Pulmonary artery endothelial cell (primary cell): ENCODE measurements around the gene KCNAB1. TPM values are rescaled to one million over a fixed set of nuclear protein-coding genes. Genes with fewer than 3 reads are reported as not detected.
"Not testable (repeated sequence)": the region's sequence is repeated elsewhere in the genome, so short reads cannot be mapped to it uniquely, and the experiment has no call there.

Experiments used
- DNase-seq: peaks from one replicate; pipeline ENCODE4 v3.0.0-alpha.2; 2011; ENCODE audit warnings: low read depth, low spot score
- total RNA-seq: library from RNA; depleted of rRNA; stranded (reverse); fragments of >200 nt; gene quantifications from 2 replicates; pipeline ENCODE4 v1.2.3, GENCODE V29; 2014

KCNAB1 gene
- total RNA-seq, 1 donor from 2014 or later, result 0.40 TPM

- no peak for DNase-seq
These were observed 144.4 kb downstream of the KCNAB1 start for GRCh38 chr3:156264771-156265170.

GRCh38 chr3:156271508-156271907 lies 151.1 kb downstream of the KCNAB1 start:
- DNase-seq, result no peak

- DNase-seq, result no peak
These were observed 151.8 kb downstream of the KCNAB1 start for GRCh38 chr3:156271995-156272719.

- DNase-seq, result no peak
These were observed 152.8 kb downstream of the KCNAB1 start for GRCh38 chr3:156273111-156273694.

GRCh38 chr3:156274791-156275190 lies 154.4 kb downstream of the KCNAB1 start:
- no peak for DNase-seq

GRCh38 chr3:156284637-156285036 lies 164.3 kb downstream of the KCNAB1 start:
- DNase-seq, result not testable (repeated sequence)

- DNase-seq, result no peak
These were observed 165.2 kb downstream of the KCNAB1 start for GRCh38 chr3:156285626-156286025.

- no peak for DNase-seq
These were observed 170.5 kb downstream of the KCNAB1 start for GRCh38 chr3:156290924-156291271.

- DNase-seq, result no peak
These were observed 171.1 kb downstream of the KCNAB1 start for GRCh38 chr3:156291272-156292123.

- no peak for DNase-seq
These were observed 173.2 kb downstream of the KCNAB1 start for GRCh38 chr3:156293566-156293965.

- no peak for DNase-seq
These were observed 177.2 kb downstream of the KCNAB1 start for GRCh38 chr3:156297582-156297981.

GRCh38 chr3:156298014-156298413 lies 177.6 kb downstream of the KCNAB1 start:
- no peak for DNase-seq

GRCh38 chr3:156298938-156299337 lies 178.6 kb downstream of the KCNAB1 start:
- no peak for DNase-seq

- no peak for DNase-seq
These were observed 179.2 kb downstream of the KCNAB1 start for GRCh38 chr3:156299569-156299968.

- DNase-seq, result no peak
These were observed 180.0 kb downstream of the KCNAB1 start for GRCh38 chr3:156300371-156300770.

GRCh38 chr3:156300929-156301840 lies 180.8 kb downstream of the KCNAB1 start:
- DNase-seq, result no peak

GRCh38 chr3:156303001-156303707 lies 182.8 kb downstream of the KCNAB1 start:
- no peak for DNase-seq

GRCh38 chr3:156304406-156304805 lies 184.0 kb downstream of the KCNAB1 start:
- peak; percentile 46 for DNase-seq

GRCh38 chr3:156305672-156306071 lies 185.3 kb downstream of the KCNAB1 start:
- no peak for DNase-seq

- DNase-seq, result peak; percentile 63
These were observed 187.3 kb downstream of the KCNAB1 start for GRCh38 chr3:156307704-156308103.

- DNase-seq, result no peak
These were observed 191.1 kb downstream of the KCNAB1 start for GRCh38 chr3:156311431-156311830.
